Measurements from ENCODE around the gene SSRP1. TPM values are rescaled to one million over a fixed set of nuclear protein-coding genes. Genes with fewer than 3 reads are reported as not detected.

Gene SSRP1
- total and polyA plus RNA-seq, 2 experiments from 2014 or later: 205 to 216 TPM

GRCh38 chr11:57377107-57377506 is 41.4 kb upstream of the SSRP1 start:
- no peak overlapping the region for H3K4me3 Mint-ChIP-seq
- H3K4me3 ChIP-seq: no peak overlapping the region
- no peak overlapping the region for H2AFZ ChIP-seq
- H3K9me2 ChIP-seq (ENCODE audit: insufficient read depth): no peaks in the 10 kb centered on the region
- no peak overlapping the region; the same call in 1 of the 2 replicates for H3K4me2 ChIP-seq
- no peak for ATAC-seq
- H3K27me3 Mint-ChIP-seq (ENCODE audit: insufficient read depth, low read depth, poor library complexity): peaks cover 8% of the 10 kb centered on the region
- no peaks in the 10 kb centered on the region for H3F3A ChIP-seq (replicated peaks; ENCODE audit: low read depth)
- no peak for DNase-seq (ENCODE audit: low spot score)
- TF ChIP-seq POLR2AphosphoS5 (IDR thresholded peaks at IDR 0.05; ENCODE audit: low read depth) (no peak), CTCF (conservative IDR thresholded peaks at IDR 0.05; ENCODE audit: low read depth in 2 of 2) (no peak), STAT1 (IDR thresholded peaks at IDR 0.05; ENCODE audit: unreplicated experiment) (no peak), CREB1 (CRISPR knock-in tag; IDR thresholded peaks at IDR 0.05; ENCODE audit: low read depth) (no peak), NANOG (IDR thresholded peaks at IDR 0.05; ENCODE audit: borderline replicate concordance) (no peak), EZH2 (IDR thresholded peaks at IDR 0.05; ENCODE audit: low read depth, unreplicated experiment) (no peak), ETS1 (IDR thresholded peaks at IDR 0.05) (no peak), REST (IDR thresholded peaks at IDR 0.05; ENCODE audit: unreplicated experiment) (no peak), ZNF331 (CRISPR knock-in tag; IDR thresholded peaks at IDR 0.05; ENCODE audit: low read depth) (no peak), ZNF114 (CRISPR knock-in tag; IDR thresholded peaks at IDR 0.05) (no peak), JUNB (IDR thresholded peaks at IDR 0.05; ENCODE audit: unreplicated experiment) (no peak)
- H4K20me1 ChIP-seq (replicated peaks; ENCODE audit: insufficient read depth): no peaks in the 10 kb centered on the region
- H3K27me3 ChIP-seq (ENCODE audit: insufficient read depth): no peaks in the 10 kb centered on the region
- no peaks in the 10 kb centered on the region for H3K4me1 ChIP-seq (ENCODE audit: insufficient read depth)
- H3K79me2 ChIP-seq (replicated peaks; ENCODE audit: insufficient read depth): no peaks in the 10 kb centered on the region
- no peaks in the 10 kb centered on the region for H3K36me3 Mint-ChIP-seq (ENCODE audit: low read depth)
- H3K36me3 ChIP-seq (ENCODE audit: insufficient read depth): no peaks in the 10 kb centered on the region
- H3K27ac ChIP-seq (ENCODE audit: low read depth): no peak overlapping the region
- H3K9me3 Mint-ChIP-seq: peaks cover 3% of the 10 kb centered on the region; the same call in 1 of the 3 replicates
- H3K27ac Mint-ChIP-seq: no peak overlapping the region
- H3K4me1 Mint-ChIP-seq: peaks cover 2% of the 10 kb centered on the region; the same call in 2 of the 3 replicates
